Measurements from ENCODE around the gene RNF141.

DNA sequence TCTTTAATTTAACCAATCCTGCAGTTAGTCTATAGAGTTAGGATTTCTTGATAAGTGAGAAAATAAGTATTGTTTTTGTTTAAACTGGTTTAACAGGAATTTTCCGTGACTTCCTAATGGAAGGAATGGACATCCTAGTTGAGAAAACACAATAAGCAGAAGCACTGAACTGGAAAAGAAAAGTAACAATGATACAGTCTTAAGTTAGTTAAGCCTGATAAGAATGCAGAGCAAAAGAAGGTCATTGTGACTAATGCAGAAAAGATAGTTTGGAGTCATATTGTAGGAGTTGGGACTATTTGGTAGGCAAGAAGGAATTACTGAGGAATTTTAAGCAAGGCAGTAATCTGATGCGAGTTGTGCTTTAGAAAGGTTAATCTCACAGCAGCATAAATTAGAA lies 11.7 kb downstream of the RNF141 start:
- TF ChIP-seq, protein P1, sequence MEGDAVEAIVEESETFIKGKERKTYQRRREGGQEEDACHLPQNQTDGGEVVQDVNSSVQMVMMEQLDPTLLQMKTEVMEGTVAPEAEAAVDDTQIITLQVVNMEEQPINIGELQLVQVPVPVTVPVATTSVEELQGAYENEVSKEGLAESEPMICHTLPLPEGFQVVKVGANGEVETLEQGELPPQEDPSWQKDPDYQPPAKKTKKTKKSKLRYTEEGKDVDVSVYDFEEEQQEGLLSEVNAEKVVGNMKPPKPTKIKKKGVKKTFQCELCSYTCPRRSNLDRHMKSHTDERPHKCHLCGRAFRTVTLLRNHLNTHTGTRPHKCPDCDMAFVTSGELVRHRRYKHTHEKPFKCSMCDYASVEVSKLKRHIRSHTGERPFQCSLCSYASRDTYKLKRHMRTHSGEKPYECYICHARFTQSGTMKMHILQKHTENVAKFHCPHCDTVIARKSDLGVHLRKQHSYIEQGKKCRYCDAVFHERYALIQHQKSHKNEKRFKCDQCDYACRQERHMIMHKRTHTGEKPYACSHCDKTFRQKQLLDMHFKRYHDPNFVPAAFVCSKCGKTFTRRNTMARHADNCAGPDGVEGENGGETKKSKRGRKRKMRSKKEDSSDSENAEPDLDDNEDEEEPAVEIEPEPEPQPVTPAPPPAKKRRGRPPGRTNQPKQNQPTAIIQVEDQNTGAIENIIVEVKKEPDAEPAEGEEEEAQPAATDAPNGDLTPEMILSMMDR (IDR thresholded peaks at IDR 0.05) = no peak
- TF ChIP-seq POLR2A (IDR thresholded peaks at IDR 0.05) = no peak

All from Peyer's patch (tissue), 4 donors.